ENCODE results near the gene WDR83. TPM values are rescaled to one million over a fixed set of nuclear protein-coding genes. Genes with fewer than 3 reads are reported as not detected.
A peak's percentile ranks its signal among the peaks of the same experiment; 100 is the strongest.
"Not testable (repeated sequence)": the region's sequence is repeated elsewhere in the genome, so short reads cannot be mapped to it uniquely, and the experiment has no call there.

The WDR83 gene
- total RNA-seq, 3 donors from 2014 or later (not counting 1 experiment from before 2014, with no cell fraction given): 17.0 to 25.8 (median 25.1) TPM

GRCh38 chr19:12639901-12640613, 26.6 kb upstream of the WDR83 start:
- H3K4me3 ChIP-seq (ENCODE audit: low read length): peak overlapping the region; percentile 19
- H3K27ac ChIP-seq (ENCODE audit: low read length): no peak overlapping the region
- Mint-ChIP-seq H3K27me3 (ENCODE audit: low read depth in 2 of 2) (no peaks in the 10 kb centered on the region), H3K4me1 (peaks cover 7 to 13% of the 10 kb centered on the region in 2 donors), H3K9me3 (no peaks in the 10 kb centered on the region), H3K36me3 (no peaks in the 10 kb centered on the region), H3K4me3 (peak overlapping the region; percentile 62), H3K27ac (peak overlapping the region; percentile 56 to 87)
- H3K27me3 ChIP-seq (ENCODE audit: control insufficient read depth, insufficient read depth, low read length): no peaks in the 10 kb centered on the region
- intact Hi-C loops (cut with micrococcal nuclease): loop anchor here (2.0 kb wide), 1 partner anchor 33 kb away; no protein-coding TSS in a partner anchor
- TF ChIP-seq CTCF (IDR thresholded peaks at IDR 0.05): peak; percentile 74
- WGBS (ENCODE audit: insufficient coverage): 11% methylated on average over 39 of the region's 39 CpGs
- ATAC-seq (peak; percentile 96), DNase-seq (peak; percentile 74 to 89)
- no peaks in the 10 kb centered on the region for H3K36me3 ChIP-seq (ENCODE audit: control insufficient read depth, insufficient read depth, low read length)
- H3K9me3 ChIP-seq (ENCODE audit: control insufficient read depth, insufficient read depth, low read length): no peaks in the 10 kb centered on the region
- peaks cover 11% of the 10 kb centered on the region for H3K4me1 ChIP-seq (ENCODE audit: control insufficient read depth, insufficient read depth, low read length)

GRCh38 chr19:12641456-12641855, 25.2 kb upstream of the WDR83 start:
- ATAC-seq (no peak), DNase-seq (no peak)
- Mint-ChIP-seq H3K36me3 (no peaks in the 10 kb centered on the region), H3K27ac (no peak overlapping the region), H3K9me3 (no peaks in the 10 kb centered on the region), H3K27me3 (ENCODE audit: low read depth in 2 of 2) (no peaks in the 10 kb centered on the region), H3K4me3 (no peak overlapping the region), H3K4me1 (peaks cover 7 to 9% of the 10 kb centered on the region in 2 donors)
- Histone ChIP-seq H3K9me3 (ENCODE audit: control insufficient read depth, insufficient read depth, low read length) (no peaks in the 10 kb centered on the region), H3K27me3 (ENCODE audit: control insufficient read depth, insufficient read depth, low read length) (no peaks in the 10 kb centered on the region), H3K4me1 (ENCODE audit: control insufficient read depth, insufficient read depth, low read length) (peaks cover 11% of the 10 kb centered on the region), H3K4me3 (ENCODE audit: low read length) (no peak overlapping the region), H3K36me3 (ENCODE audit: control insufficient read depth, insufficient read depth, low read length) (no peaks in the 10 kb centered on the region), H3K27ac (ENCODE audit: low read length) (no peak overlapping the region)
- no peak for TF ChIP-seq CTCF (IDR thresholded peaks at IDR 0.05)
- intact Hi-C loops (cut with micrococcal nuclease): loop anchor here (2.0 kb wide), 1 partner anchor 31 kb away; no protein-coding TSS in a partner anchor
- whole genome bisulfite sequencing (ENCODE audit: insufficient coverage): 91% methylated on average over 13 of the region's 13 CpGs

- H3K27me3 ChIP-seq (ENCODE audit: control insufficient read depth, insufficient read depth, low read length): no peaks in the 10 kb centered on the region
- TF ChIP-seq CTCF (IDR thresholded peaks at IDR 0.05): no peak
- H3K4me1 Mint-ChIP-seq: peaks cover 7 to 12% of the 10 kb centered on the region in 2 donors
- no peaks in the 10 kb centered on the region for H3K27me3 Mint-ChIP-seq (ENCODE audit: low read depth in 2 of 2)
- H3K4me3 Mint-ChIP-seq: no peak overlapping the region
- H3K4me3 ChIP-seq (ENCODE audit: low read length): no peak overlapping the region
- H3K9me3 Mint-ChIP-seq: no peaks in the 10 kb centered on the region
- WGBS (ENCODE audit: insufficient coverage): 96% methylated on average over 26 of the region's 26 CpGs
- no peaks in the 10 kb centered on the region for H3K9me3 ChIP-seq (ENCODE audit: control insufficient read depth, insufficient read depth, low read length)
- intact Hi-C loops (cut with micrococcal nuclease): no loop called here
- no peak overlapping the region for H3K27ac ChIP-seq (ENCODE audit: low read length)
- H3K36me3 ChIP-seq (ENCODE audit: control insufficient read depth, insufficient read depth, low read length): no peaks in the 10 kb centered on the region
- no peaks in the 10 kb centered on the region for H3K36me3 Mint-ChIP-seq
- H3K4me1 ChIP-seq (ENCODE audit: control insufficient read depth, insufficient read depth, low read length): peaks cover 12% of the 10 kb centered on the region
- DNase-seq (no peak), ATAC-seq (no peak)
- H3K27ac Mint-ChIP-seq: no peak overlapping the region
Observed at GRCh38 chr19:12642506-12642905, 24.1 kb upstream of the WDR83 start.

- H3K4me1 Mint-ChIP-seq: peaks cover 7 to 15% of the 10 kb centered on the region in 2 donors
- H3K36me3 ChIP-seq (ENCODE audit: control insufficient read depth, insufficient read depth, low read length); H3K27me3 Mint-ChIP-seq (ENCODE audit: low read depth in 2 of 2); H3K4me3 Mint-ChIP-seq; DNase-seq; intact Hi-C loops (cut with micrococcal nuclease); H3K27ac ChIP-seq (ENCODE audit: low read length); H3K9me3 ChIP-seq (ENCODE audit: control insufficient read depth, insufficient read depth, low read length); H3K9me3 Mint-ChIP-seq; H3K27ac Mint-ChIP-seq; ATAC-seq; H3K4me3 ChIP-seq (ENCODE audit: low read length); H3K27me3 ChIP-seq (ENCODE audit: control insufficient read depth, insufficient read depth, low read length); H3K36me3 Mint-ChIP-seq: not testable (repeated sequence)
- H3K4me1 ChIP-seq (ENCODE audit: control insufficient read depth, insufficient read depth, low read length): peaks cover 23% of the 10 kb centered on the region
- 97% methylated on average over 14 of the region's 14 CpGs for WGBS (ENCODE audit: insufficient coverage)
Observed at GRCh38 chr19:12643716-12644115, 22.9 kb upstream of the WDR83 start.

Measured in natural killer cell (primary cell).